AG04449 (cell line): ENCODE data around the gene HIRA.

Experiments used
- CTCF ChIA-PET: fragments of 350-600 bp; formaldehyde crosslinking; extraction: SDS; loops from one replicate; lab custom pipeline; 2021; ENCODE audit warnings: antibody characterized with exemption; lab: Yijun Ruan, JAX
- POLR2A ChIA-PET: fragments of 400-600, 350-600 bp; formaldehyde crosslinking; extraction: SDS; loops from one replicate; lab custom pipeline; 2020; ENCODE audit warnings: antibody characterized with exemption, inconsistent platforms; lab: Yijun Ruan, JAX
- DNase-seq: peaks from one replicate; pipeline ENCODE4 v3.0.0-alpha.2; 2010; ENCODE audit warnings: low read depth, low spot score
- H3K4me3 ChIP-seq: 2 replicates; pipeline ENCODE4 v1.5.1; 2011; ENCODE audit warnings: low read depth, mild to moderate bottlenecking, control low read depth, low read length
- CTCF ChIP-seq: IDR thresholded peaks from one replicate; pipeline ENCODE4 v1.5.1; 2011; ENCODE audit warnings: mild to moderate bottlenecking, moderate library complexity, low read length, control low read depth, inconsistent platforms; ENCODE audit not compliant: insufficient read depth; ENCODE audit errors: missing control alignments

Gene HIRA

GRCh38 chr22:19471572-19471971 is 40.0 kb upstream of the HIRA start:
- ChIA-PET CTCF (interaction anchor here (0.8 kb wide), 1 partner anchor 173 kb away, joined by 6 read pairs; no protein-coding TSS in a partner anchor), POLR2A (no interaction called here)
- DNase-seq, result no peak
- H3K4me3 ChIP-seq, result no peak overlapping the region
- no peak for TF ChIP-seq CTCF

- ChIA-PET POLR2A (no interaction called here), CTCF (no interaction called here)
- DNase-seq, result no peak
These were observed 38.5 kb upstream of the HIRA start for GRCh38 chr22:19470010-19470409.

GRCh38 chr22:19469421-19469820 is 37.9 kb upstream of the HIRA start:
- TF ChIP-seq CTCF, result no peak
- no peak overlapping the region for H3K4me3 ChIP-seq
- DNase-seq, result no peak
- ChIA-PET POLR2A (no interaction called here), CTCF (interaction anchor here (1.2 kb wide), 1 partner anchor 160 kb away, joined by 3 read pairs; no protein-coding TSS in a partner anchor)

More at GRCh38 chr22:19470010-19470409, 38.5 kb upstream of the HIRA start:
- no peak for TF ChIP-seq CTCF
- H3K4me3 ChIP-seq, result no peak overlapping the region

- ChIA-PET POLR2A (no interaction called here), CTCF (interaction anchor here (0.9 to 1.0 kb wide), 2 partner anchors 9 kb away, joined by 3 read pairs; no protein-coding TSS in a partner anchor)
- no peak for TF ChIP-seq CTCF
- H3K4me3 ChIP-seq, result no peak overlapping the region
- DNase-seq, result no peak
These were observed 36.4 kb upstream of the HIRA start for GRCh38 chr22:19467912-19468311.

- ChIA-PET CTCF (interaction anchor here (1.4 kb wide), 1 partner anchor 163 kb away, joined by 6 read pairs; no protein-coding TSS in a partner anchor), POLR2A (no interaction called here)
These were observed 35.6 kb upstream of the HIRA start for GRCh38 chr22:19466848-19467752.

More at GRCh38 chr22:19466848-19467752, 35.6 kb upstream of the HIRA start:
- TF ChIP-seq CTCF, result no peak
- DNase-seq, result no peak
- no peak overlapping the region for H3K4me3 ChIP-seq
